HG03175 (cell line): ENCODE results near the gene IL17F.

ENCODE experiments used
- ATAC-seq: cut with Tn5 transposase; IDR thresholded peaks from one replicate; pipeline ENCODE4 v1.9.1; 2021; ENCODE audit warnings: mild to moderate bottlenecking, moderate library complexity; ENCODE audit not compliant: unreplicated experiment

IL17F gene

DNA sequence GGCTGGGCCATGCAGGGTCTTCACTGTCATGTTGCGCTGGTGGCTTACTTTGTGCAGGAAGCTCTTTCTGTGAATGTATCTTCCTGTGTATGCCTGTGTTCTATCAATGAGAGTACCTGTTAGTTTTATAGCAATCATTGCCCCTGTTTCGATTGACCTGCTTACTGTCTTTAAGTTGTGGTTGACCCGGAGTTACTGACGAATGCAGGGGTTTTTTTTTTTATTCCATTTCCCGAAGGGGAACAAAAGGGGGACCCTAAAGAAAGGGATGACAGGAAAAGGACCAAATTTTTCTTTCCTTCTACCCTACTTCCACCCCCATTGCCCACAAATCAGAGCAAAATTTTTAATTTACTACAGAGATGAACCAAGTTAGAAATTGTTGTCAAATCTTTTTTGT is at the start of gene IL17F:
TSS of gene IL17F (minus strand) at position 101 of the 400 bp plus-strand sequence. CDS start at position 30, 71 bp downstream.
- no peak for ATAC-seq

DNA sequence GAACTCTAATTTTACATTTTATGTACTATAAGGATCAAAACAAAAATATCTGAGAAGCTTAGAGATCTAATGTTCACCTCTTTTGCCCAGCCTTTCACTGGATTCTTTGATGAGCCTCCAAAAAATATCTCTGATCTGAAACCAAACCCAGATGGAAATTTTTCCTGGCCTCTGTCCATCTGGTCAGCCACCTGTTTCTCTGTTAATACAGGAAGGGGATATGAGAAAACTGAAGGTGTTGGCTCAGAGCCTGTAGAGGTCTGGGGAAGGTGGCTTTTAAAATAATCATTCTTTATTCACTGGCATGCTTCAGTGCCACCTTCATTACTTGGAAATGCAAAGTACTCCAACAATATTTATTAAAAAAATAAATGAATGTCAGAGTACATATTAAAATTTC is 48.8 kb upstream of the IL17F start:
- ATAC-seq: no peak

DNA sequence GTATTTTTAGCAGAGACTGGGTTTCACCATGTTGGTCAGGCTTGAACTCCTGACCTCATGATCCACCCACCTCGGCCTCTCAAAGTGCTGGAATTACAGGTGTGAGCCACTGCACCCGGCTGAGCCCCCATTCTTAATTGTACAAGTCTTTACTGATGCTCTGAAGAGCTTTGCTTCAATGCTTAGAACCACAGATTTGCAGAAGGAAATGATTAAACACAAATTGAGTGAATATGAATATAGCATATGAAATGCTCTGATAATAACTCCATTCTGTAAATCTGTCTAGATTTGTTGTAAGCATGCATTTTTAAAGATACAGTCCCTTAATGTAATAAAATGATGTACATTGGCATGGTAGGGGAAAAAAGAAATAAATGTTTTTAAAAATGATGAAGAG is 44.5 kb upstream of the IL17F start:
- no peak for ATAC-seq

DNA sequence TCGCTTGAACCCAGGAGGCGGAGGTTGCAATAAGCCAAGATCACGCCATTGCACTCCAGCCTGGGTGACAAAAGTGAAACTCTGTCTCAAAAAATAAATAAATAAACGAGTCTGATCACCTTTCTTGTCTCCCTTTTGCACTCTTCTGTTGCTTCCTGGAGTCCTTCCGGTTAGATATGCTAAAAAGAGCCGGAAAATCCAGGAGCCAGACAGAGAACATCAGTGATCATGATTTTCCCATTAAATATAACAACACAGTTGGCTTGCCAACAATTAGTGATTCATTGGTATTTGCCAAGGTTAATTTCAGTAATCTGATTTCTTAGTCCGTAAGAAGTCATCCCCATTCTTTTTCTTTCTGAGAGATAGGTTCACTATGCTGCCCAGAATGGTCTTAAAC is 43.9 kb upstream of the IL17F start:
- ATAC-seq: no peak

DNA sequence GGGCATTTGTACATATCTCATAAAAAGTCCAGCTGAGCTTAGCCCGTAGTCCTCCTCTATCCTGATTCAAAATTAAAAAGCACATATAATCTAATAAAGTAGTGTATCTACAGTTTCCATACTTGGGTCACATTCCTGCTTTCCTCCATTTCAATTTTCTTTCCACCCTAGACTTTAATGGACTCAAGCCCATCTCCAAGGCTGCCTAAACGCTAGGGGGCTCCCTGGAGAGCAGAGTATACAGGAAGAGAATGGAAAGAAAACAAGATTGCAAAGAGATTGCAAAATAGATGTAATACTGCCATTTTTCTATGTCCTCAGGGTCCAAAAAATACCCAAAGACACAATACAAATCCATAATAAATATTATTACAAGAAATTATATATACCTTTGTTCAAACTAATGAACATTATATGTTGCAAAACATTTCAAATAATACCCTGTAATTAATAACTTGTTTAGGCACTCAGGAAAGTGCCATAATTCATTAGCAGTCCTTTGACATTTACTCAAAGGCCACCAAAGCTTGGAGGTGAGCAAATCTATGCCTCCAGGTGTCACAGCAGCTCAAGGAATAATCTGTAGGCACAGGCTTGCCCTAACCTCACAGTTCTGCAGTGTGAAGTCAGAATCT is 42.6 kb upstream of the IL17F start:
- no peak for ATAC-seq

DNA sequence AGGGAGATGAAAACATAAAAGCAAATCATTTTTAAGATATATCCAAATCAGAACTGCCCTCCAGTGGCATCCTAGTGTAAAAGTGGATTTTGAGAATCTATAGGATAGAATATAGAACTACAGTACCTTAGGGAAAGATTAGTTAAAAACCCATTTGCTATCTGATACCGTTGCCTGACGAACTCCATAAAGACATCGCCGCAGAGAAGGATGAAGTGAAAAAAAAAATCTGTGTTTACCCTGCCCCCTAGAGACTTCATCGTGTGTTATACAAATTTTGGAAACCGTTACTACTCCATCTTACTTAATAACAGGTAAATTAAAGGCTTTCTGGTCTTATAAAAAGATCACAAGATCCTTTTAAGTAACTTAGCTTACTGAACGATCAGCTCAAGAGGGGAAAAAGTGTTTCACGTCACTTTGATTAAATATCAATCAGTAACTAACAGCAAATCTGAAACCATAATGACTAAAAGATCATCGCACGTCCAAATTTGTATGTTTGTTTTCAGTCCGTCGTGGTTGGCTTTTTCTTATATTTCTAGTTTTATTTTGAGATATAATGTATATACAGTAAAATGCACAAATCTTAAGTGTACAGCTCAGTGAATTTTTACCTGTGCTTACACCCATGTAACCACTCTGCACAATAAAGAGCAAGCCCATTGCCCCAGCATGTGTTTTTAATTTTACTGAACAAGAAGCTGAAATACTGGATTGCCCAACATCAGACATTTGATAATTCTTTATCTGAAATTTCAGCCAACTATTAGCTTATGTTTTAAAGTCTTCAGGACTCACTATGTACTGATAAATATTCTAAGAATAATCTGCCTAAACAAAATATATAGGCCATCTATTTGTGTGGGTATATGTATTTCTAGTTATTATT is 41.1 kb upstream of the IL17F start:
- no peak for ATAC-seq

DNA sequence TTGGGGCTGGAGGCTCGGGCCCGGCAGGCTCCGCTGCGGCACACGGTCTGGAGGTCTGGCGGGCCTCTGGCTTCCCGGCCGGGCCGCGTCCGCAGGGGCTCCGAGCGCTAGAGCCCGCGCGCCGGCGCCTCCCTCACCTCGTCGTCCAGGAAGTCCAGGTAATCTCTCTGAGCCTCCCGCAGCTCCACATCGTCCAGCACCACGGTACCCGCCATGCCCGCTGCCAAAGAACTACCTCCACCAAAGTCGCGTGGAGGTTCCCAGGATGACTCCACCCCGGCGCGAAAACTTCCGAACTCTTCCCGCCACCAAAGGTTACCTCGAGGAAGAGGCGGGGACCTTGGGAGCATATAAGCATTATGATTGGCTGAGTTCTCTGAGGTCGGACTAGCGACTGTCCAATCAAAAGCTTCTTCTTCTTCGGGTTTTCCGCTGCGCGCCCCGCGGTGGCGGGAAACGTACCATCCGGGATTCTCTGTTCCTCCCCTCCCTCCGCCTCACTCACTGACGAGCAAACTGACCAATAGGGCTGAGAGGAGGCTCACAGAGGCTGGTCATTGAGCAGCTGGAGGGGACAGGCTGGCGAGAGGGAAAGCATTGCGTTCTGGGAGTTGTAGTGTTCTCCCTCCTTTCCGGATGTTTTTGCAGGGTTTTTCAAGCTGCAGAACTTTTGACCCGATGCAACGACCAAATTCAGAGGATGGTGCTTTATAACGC is 40.3 kb upstream of the IL17F start, which contains the start of gene MCM3:
TSS of gene MCM3 (minus strand) at position 283 of the 717 bp plus-strand sequence. CDS start at position 215, 68 bp downstream.
- peak; percentile 97 for ATAC-seq

DNA sequence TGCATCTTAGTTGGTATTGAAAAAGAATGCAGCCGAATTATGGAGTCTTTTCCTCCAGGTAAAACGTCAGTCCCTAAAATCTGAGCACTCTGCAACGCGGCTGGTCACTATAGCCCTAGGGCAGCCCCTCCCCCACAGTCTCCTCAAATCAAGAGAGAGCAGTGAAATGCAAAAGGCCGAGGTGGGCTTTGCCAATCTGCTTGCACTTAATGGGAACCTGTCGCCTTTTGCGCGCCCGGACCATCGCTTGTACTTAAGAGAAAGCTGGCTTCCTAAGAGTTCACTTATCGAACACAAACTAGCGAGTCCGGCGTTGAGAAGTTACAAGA is 39.8 kb upstream of the IL17F start:
- ATAC-seq: peak; percentile 3

DNA sequence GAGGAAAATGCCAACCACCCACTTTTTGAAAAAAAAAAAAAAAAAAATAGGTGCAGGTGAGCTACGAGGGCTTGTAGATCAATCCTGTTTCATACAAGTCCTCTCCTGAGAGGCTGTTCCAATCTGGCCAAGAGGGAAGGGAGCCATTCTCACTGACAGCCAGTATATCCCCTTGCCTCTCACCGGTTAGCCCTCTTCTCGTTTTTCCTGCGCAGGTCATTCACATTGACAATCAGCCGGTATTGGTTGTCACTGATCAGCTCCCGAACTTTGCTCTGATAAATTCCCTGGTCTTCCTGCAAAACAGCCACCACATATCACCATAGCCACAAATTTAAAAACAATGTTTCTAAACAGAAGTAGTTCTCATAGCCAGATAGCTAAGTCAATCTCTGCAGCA is 38.8 kb upstream of the IL17F start:
- no peak for ATAC-seq

DNA sequence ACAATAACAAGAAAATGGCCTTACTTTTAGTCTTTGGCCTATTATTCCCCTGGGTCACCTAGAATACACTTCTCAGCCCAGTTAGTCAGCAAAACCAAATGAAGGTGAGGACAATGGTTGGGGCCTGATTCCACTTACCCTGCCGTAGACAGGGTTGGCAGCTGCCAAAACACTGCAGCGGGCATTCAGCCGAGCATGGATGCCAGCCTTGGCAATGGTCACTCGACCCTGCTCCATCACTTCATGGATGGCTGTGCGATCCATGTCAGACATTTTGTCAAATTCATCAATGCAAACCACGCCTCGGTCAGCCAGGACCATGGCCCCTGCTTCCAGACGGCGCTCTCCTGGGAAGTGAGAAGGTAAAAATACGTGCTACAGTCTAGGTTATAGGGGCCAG is 31.8 kb upstream of the IL17F start:
- ATAC-seq: no peak

DNA sequence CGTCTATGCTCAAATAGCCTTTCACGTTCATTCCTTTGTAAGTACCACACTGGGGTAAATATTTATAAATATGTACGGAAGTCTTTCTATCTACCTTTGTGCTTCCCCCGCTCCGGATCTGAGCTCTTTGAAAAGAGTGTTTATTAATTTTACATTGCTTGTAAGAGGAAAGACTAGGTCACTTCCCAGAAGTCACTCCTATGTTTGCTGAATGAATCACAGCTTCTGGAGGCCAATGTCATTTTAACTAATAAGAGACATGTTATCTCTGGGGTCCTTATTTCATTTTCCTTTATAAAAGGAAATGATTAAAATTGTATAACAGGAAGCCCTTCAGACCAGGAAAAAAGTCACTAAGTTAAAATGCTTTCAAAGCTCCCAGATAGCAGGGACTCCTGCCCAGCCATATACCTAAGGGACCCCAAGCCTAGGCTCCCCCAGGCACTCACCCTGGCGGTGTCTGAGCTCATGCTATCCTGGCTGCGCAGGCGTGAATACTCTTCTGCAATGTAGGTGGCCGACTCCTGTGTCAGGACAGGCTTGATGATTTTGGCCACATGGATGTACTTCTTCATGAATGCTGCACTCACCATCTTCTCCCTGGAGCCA is 27.7 kb upstream of the IL17F start:
- ATAC-seq: no peak

DNA sequence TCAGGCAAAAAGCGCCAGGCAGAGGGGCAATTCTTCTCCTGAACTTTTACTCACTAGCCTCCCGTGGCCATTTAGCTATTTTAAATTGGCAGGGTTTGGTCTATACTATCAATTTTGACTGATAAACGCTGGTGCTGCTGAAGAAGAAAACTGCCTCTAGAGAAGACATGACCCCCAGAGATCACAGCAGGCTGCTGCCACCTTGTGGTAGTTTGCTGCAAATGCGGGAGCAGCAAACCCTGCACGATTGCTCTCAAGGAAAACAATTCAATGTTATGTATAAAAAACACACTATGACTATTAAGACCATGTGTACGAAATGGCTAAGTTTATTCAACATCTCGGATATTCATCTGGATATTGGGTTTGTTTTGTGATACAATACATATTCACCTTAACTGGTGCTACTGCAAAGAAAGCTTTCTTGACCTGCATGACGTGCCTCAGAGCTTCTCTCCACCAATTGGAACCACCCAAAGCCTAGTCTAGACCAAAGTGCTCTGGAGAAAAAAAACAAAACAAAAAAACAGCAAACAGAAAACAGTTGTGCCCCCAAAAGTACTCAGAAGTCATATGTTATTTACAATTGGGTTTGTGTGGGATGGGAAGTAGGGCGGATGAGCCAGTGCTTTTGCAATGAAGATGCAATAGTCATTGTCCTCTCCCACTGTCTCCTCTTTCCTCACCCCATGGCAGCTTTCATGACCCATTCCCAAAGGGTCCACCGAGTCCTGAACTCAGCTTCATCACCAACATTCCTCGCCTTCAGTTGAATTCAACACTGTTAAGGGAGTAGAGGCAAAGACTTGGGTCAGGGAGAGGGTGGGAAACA is 19.6 kb upstream of the IL17F start:
- peak; percentile 81 for ATAC-seq

DNA sequence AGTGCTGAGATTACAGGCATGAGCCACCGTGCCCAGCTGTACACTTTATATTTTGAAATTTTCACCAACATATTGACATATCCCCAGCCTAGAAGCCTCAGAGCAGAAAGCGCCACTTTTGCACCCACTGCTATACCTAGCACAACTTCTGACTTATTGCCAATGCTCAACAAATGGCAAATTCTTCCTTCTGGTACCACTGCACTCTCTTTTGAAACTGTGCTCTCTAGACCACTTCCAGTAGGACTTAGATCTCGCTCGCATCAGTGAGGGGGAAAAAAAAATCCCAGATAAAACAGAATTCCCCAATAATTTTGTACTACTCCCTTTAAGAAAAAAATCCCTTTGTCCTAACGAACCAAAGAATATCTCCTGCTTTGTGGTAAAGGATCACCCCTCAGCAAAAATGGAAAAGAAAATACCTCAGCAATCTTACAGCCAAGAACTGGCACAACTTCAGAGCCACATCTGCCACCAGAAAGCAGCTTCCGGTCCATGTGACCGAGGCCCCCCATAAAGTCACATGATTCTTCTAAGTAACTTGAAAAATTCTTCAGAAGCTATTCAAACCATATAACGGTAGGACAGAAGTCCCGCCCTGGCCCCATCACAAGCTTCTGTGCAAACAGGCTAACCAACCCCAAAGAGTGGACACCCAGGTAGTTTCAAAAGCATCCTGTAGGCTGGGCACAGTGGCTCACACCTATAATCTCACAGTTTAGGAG is 18.5 kb upstream of the IL17F start:
- ATAC-seq: no peak

DNA sequence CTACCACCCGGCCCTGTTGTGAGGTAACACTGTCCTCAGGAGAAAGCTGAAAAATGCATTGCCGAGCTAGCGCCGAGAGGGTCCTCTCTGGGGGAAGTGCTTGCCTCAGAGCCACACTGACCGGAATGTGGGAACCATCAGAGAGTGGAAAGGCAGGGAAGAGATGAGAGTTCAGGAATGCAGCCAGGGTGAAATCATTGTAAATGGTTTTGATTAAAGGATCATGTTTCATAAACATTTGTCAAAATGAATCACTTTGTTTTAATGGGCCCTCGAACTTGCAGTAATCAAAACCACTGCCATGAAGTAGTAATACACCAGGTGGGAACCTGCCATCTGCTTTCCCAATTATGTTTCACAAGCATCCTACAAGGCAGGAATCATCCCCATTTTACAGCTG is 16.9 kb upstream of the IL17F start:
- no peak for ATAC-seq

DNA sequence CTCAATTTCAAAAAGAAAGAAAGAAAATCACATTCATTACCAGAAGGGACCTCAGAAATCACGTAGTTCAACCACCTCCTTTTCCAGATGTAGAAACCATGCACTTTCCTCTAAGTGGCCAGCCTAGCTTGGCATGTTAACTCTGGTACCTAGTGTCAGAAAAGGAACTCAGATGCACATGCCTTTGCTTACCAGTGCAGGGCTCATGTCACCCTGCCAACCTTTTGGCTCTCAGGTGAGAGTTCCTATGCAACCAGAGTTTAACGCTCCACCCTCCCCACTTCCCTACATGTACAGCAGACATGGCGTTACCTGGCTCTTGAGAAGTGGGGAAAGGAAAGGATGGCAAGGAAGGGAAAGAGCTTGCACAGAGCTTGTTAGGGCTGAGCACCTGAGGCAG is 16.3 kb upstream of the IL17F start:
- ATAC-seq: no peak

DNA sequence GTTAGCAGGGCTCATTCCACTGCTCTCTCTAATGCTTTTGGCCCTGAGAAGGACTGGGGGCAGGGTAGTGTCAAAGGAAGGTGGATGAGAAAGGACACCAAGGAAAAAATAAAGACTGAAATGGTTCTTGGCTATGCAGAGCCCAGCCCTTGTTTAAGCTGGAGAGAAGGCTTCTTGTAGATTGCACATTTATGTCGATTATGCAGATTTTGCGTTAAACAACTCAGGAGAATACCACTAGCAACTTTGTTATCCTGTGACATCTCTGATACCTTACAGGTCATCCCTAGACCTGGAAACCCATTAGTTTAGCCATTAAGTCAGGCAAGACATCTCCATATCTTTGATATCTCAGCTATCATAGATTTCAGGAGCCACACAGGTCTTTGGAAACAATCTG is 11.1 kb upstream of the IL17F start:
- ATAC-seq: no peak

DNA sequence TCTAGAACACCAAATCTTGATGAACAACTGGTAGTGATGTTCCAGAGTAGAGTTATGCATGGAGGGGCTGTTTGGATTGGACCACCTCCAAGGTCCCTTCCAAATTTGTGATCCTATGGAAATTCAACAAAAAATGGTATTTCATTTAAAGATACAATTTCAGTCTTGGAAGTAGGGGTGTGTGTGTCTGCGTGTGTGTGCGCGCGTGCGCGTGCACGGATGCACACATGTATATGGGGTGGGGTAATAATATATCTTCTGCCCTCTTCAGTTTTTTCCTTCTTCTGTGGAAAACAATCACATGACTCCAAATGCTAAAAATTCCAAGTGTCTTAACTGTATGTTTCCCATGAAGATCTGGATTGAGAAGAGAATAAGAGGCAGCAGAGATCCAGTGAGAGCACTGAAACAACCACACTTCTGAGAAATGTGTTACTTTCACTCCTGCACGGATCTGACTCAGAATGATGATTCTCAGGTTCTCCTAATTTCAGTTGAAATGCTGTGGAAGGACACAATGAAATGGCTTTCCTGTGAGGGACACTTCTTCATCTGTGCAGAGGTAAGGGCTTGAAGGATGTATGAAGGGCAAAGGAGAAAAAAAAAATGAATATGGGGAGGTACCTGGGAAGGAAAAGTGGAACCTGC is 10.6 kb upstream of the IL17F start:
- no peak for ATAC-seq

DNA sequence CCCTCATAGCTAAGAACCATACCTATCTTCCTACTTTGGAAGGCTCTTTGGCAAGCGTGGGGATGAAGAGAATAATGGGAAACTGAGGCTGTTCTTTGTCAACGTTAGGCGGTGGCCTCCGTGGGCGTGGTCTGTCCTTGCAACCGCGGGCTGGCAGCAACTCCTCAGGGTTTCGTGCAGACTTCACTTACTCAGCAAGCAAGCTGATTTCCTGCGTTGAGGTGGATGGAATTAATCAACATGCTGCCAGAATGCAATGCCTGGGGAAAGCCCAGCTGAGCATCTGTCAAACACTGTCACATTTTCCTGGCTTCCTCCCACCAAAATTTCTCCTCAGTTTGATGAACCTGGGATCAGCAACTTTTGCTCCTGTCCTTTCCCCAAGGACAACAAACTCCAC is 9.2 kb upstream of the IL17F start:
- ATAC-seq: no peak

DNA sequence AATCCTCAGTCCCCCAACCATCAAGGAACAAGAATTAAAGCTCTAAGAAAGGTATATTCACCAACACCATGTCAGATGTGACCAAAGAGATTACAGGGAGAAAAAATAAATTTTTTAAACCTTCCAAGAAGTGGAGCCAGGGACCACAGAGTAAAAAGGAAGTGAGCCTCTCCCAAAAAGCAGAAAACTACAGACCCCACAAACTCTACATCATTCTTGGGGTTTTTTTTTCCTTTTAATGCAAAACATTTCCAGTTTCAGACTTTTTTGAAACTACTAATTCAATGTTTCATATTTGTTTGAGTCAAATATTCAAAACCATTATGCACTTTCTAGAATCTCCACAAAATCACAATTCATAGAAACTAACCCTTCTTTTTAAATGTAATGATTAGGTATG is 6.8 kb upstream of the IL17F start:
- no peak for ATAC-seq
